CD4-positive, CD25-positive, alpha-beta regulatory T cell (primary cell): Measurements from ENCODE around the gene ZNF514. TPM values are rescaled to one million over a fixed set of nuclear protein-coding genes. Genes with fewer than 3 reads are reported as not detected.
A peak's percentile ranks its signal among the peaks of the same experiment; 100 is the strongest.
"Not testable (repeated sequence)": the region's sequence is repeated elsewhere in the genome, so short reads cannot be mapped to it uniquely, and the experiment has no call there.

Experiments
- ATAC-seq, 2 donors: fragments of 150-1000 bp; cut with Tn5 transposase; one replicate each; pipeline ENCODE4 v1.10.0; 2021; ENCODE audit warnings: low read depth in 2 of 2, moderate number of reproducible peaks in 2 of 2, moderate library complexity in 1 of 2
- DNase-seq, 3 donors: peaks; one replicate each; pipeline versions ENCODE4 v3.0.0 to v3.0.0-alpha.2; 2012 to 2022; ENCODE audit warnings: mixed read lengths in 1 of 3
- H3K27ac ChIP-seq: one replicate; pipeline ENCODE4 v1.7.0; 2013; ENCODE audit warnings: mild to moderate bottlenecking, low read length; ENCODE audit not compliant: insufficient read depth, poor library complexity, severe bottlenecking
- H3K27me3 ChIP-seq: one replicate; pipeline ENCODE4 v1.7.0; 2013; ENCODE audit warnings: low read length; ENCODE audit not compliant: control insufficient read depth, insufficient read depth
- H3K36me3 ChIP-seq: one replicate; pipeline ENCODE4 v1.7.0; 2013; ENCODE audit warnings: mild to moderate bottlenecking, low read length, moderate library complexity; ENCODE audit not compliant: control insufficient read depth, insufficient read depth
- H3K4me1 ChIP-seq: 2 replicates; pipeline ENCODE4 v1.7.0; 2013; ENCODE audit warnings: mild to moderate bottlenecking, low read length; ENCODE audit not compliant: insufficient read depth, control insufficient read depth, poor library complexity, severe bottlenecking
- H3K4me3 ChIP-seq: one replicate; pipeline ENCODE4 v1.7.0; 2013; ENCODE audit warnings: low read depth, mild to moderate bottlenecking, low read length, moderate library complexity
- H3K9me3 ChIP-seq, 2 experiments: 1 replicate in 1 of 2; 2 replicates in 1 of 2; pipeline ENCODE4 v1.7.0; 2013; ENCODE audit warnings: low read length in 2 of 2, mild to moderate bottlenecking in 1 of 2, moderate library complexity in 1 of 2; ENCODE audit not compliant: control insufficient read depth in 2 of 2
- H3K27ac Mint-ChIP-seq, 3 donors: one replicate each; pipeline ENCODE4 v1.8.0; 2020 to 2022; ENCODE audit warnings: mild to moderate bottlenecking in 3 of 3, mixed read lengths in 3 of 3, moderate library complexity in 2 of 3
- H3K27me3 Mint-ChIP-seq: one replicate; pipeline ENCODE4 v1.8.0; 2022; ENCODE audit warnings: mild to moderate bottlenecking, mixed read lengths
- H3K36me3 Mint-ChIP-seq: one replicate; pipeline ENCODE4 v1.8.0; 2020; ENCODE audit warnings: mixed read lengths
- H3K4me1 Mint-ChIP-seq, 4 donors: one replicate each; pipeline ENCODE4 v1.8.0; 2020 to 2022; ENCODE audit warnings: mixed read lengths in 4 of 4, mild to moderate bottlenecking in 1 of 4
- H3K4me3 Mint-ChIP-seq, 4 donors: one replicate each; pipeline ENCODE4 v1.8.0; 2020 to 2022; ENCODE audit warnings: mild to moderate bottlenecking in 4 of 4, mixed read lengths in 4 of 4, moderate library complexity in 3 of 4
- H3K9me3 Mint-ChIP-seq, 7 donors: one replicate each; pipeline ENCODE4 v1.8.0; 2020 to 2022; ENCODE audit warnings: mixed read lengths in 7 of 7, mild to moderate bottlenecking in 3 of 7, moderate library complexity in 2 of 7
- polyA plus RNA-seq, 4 donors: library from polyadenylated mRNA; unstranded; fragments of 300-500 nt; fragmentation: Illumina TruSeq; gene quantifications; one replicate each; pipeline ENCODE4 v1.2.3, GENCODE V29; 2021
- total RNA-seq: library from RNA; stranded (reverse); gene quantifications from one replicate; pipeline ENCODE4 v1.2.3, GENCODE V29; 2022

The ZNF514 gene
- total RNA-seq (11.4 TPM), polyA plus RNA-seq (10 to 100 TPM in 3 of 4 donors, 1 to 10 TPM in 1; 8.9 to 12.9 (median 11.7) TPM)

- Mint-ChIP-seq H3K27ac (peak within 1 kb of the TSS; percentile 63 to 96 (median 92)), H3K36me3 (peaks cover 19% of the 10 kb centered on the region), H3K9me3 (peaks cover 0 to 13% (median 1%) of the 10 kb centered on the region in 7 donors), H3K4me1 (peaks cover 6 to 39% (median 11%) of the 10 kb centered on the region in 4 donors), H3K4me3 (peak within 1 kb of the TSS; percentile 89 to 95 (median 94)), H3K27me3 (peaks cover 4% of the 10 kb centered on the region)
- peak within 1 kb of the TSS; percentile 47 for H3K4me3 ChIP-seq
- H3K36me3 ChIP-seq, result peaks cover 17% of the 10 kb centered on the region
- peaks cover 21% of the 10 kb centered on the region for H3K4me1 ChIP-seq
- H3K27ac ChIP-seq, result peak within 1 kb of the TSS; percentile 60
- peaks cover 4 to 7% of the 10 kb centered on the region in 2 experiments for H3K9me3 ChIP-seq
- DNase-seq (peak; percentile 75 to 80 (median 77)), ATAC-seq (peak; percentile 86 to 87)
- H3K27me3 ChIP-seq, result no peaks in the 10 kb centered on the region
Measured at GRCh38 chr2:95159690-95160449, at the start of gene ZNF514. ZNF514 (minus strand) TSS chr2:95159848; CDS start chr2:95153253, 6,595 bp downstream.

- peaks cover 12% of the 10 kb centered on the region for H3K27me3 Mint-ChIP-seq
- H3K4me3 Mint-ChIP-seq, result peak overlapping the region; percentile 95 to 97 (median 95)
- no peak for DNase-seq
- Histone ChIP-seq H3K27me3 (no peaks in the 10 kb centered on the region), H3K4me1 (peaks cover 15% of the 10 kb centered on the region), H3K36me3 (peaks cover 39% of the 10 kb centered on the region), H3K4me3 (peak overlapping the region; percentile 81), H3K9me3 (peaks cover 27% of the 10 kb centered on the region in 2 experiments), H3K27ac (no peak overlapping the region)
- peak overlapping the region; percentile 77 to 82 (median 81) for H3K27ac Mint-ChIP-seq
- peaks cover 18 to 26% (median 22%) of the 10 kb centered on the region in 4 donors for H3K4me1 Mint-ChIP-seq
- H3K9me3 Mint-ChIP-seq, result peaks cover 3 to 29% (median 19%) of the 10 kb centered on the region in 7 donors
- ATAC-seq, result no peak
- H3K36me3 Mint-ChIP-seq, result peaks cover 48% of the 10 kb centered on the region
Measured at GRCh38 chr2:95208106-95208505, 48.5 kb upstream of the ZNF514 start.

GRCh38 chr2:95207111-95207961 is 47.7 kb upstream of the ZNF514 start, which contains the start of gene ZNF892:
ZNF892 (plus strand) TSS chr2:95207521; CDS start chr2:95207816, 295 bp downstream.
- peaks cover 40% of the 10 kb centered on the region for H3K36me3 Mint-ChIP-seq

GRCh38 chr2:95206096-95206495 is 46.4 kb upstream of the ZNF514 start:
- peaks cover 12% of the 10 kb centered on the region for H3K27me3 Mint-ChIP-seq
- Histone ChIP-seq H3K27ac (no peak overlapping the region), H3K4me1 (peaks cover 15% of the 10 kb centered on the region), H3K36me3 (peaks cover 19% of the 10 kb centered on the region), H3K27me3 (no peaks in the 10 kb centered on the region), H3K9me3 (peaks cover 7% of the 10 kb centered on the region in 2 experiments), H3K4me3 (no peak overlapping the region)
- no peak for DNase-seq
- H3K9me3 Mint-ChIP-seq, result peaks cover 3 to 14% (median 10%) of the 10 kb centered on the region in 7 donors
- peaks cover 18 to 26% (median 22%) of the 10 kb centered on the region in 4 donors for H3K4me1 Mint-ChIP-seq
- peak overlapping the region; percentile 95 to 97 (median 95) for H3K4me3 Mint-ChIP-seq
- peak overlapping the region in 2 of 3 donors; percentile 39 to 78 for H3K27ac Mint-ChIP-seq
- H3K36me3 Mint-ChIP-seq, result peaks cover 28% of the 10 kb centered on the region
- no peak for ATAC-seq

More at GRCh38 chr2:95207111-95207961, 47.7 kb upstream of the ZNF514 start, which contains the start of gene ZNF892:
- peaks cover 3 to 22% (median 18%) of the 10 kb centered on the region in 7 donors for H3K9me3 Mint-ChIP-seq
- H3K4me1 ChIP-seq, result peaks cover 15% of the 10 kb centered on the region
- no peaks in the 10 kb centered on the region for H3K27me3 ChIP-seq
- H3K27ac ChIP-seq, result peak within 1 kb of the TSS; percentile 63
- ATAC-seq (peak; percentile 93 to 94), DNase-seq (peak; percentile 70 to 85 (median 71))
- peak within 1 kb of the TSS; percentile 95 to 97 (median 95) for H3K4me3 Mint-ChIP-seq
- H3K36me3 ChIP-seq, result peaks cover 31% of the 10 kb centered on the region
- H3K4me3 ChIP-seq, result peak within 1 kb of the TSS; percentile 81
- peaks cover 19 to 20% of the 10 kb centered on the region in 2 experiments for H3K9me3 ChIP-seq
- H3K4me1 Mint-ChIP-seq, result peaks cover 18 to 26% (median 22%) of the 10 kb centered on the region in 4 donors
- H3K27me3 Mint-ChIP-seq, result peaks cover 12% of the 10 kb centered on the region
- H3K27ac Mint-ChIP-seq, result peak within 1 kb of the TSS; percentile 77 to 82 (median 81)

- H3K4me1 Mint-ChIP-seq, result peaks cover 13 to 25% (median 20%) of the 10 kb centered on the region in 4 donors
- DNase-seq, result no peak
- peaks cover 0 to 6% (median 0%) of the 10 kb centered on the region in 7 donors for H3K9me3 Mint-ChIP-seq
- H3K36me3 Mint-ChIP-seq, result peaks cover 15% of the 10 kb centered on the region
- Histone ChIP-seq H3K27me3 (no peaks in the 10 kb centered on the region), H3K4me3 (no peak overlapping the region), H3K27ac (no peak overlapping the region), H3K36me3 (peaks cover 4% of the 10 kb centered on the region), H3K9me3 (no peaks in the 10 kb centered on the region), H3K4me1 (peaks cover 15% of the 10 kb centered on the region)
- ATAC-seq, result no peak
- no peak overlapping the region for H3K27ac Mint-ChIP-seq
- peak overlapping the region in 2 of 4 donors; percentile 5 to 8 for H3K4me3 Mint-ChIP-seq
- peaks cover 11% of the 10 kb centered on the region for H3K27me3 Mint-ChIP-seq
Measured at GRCh38 chr2:95204396-95204795, 44.7 kb upstream of the ZNF514 start.

- Mint-ChIP-seq H3K36me3 (peaks cover 10% of the 10 kb centered on the region), H3K4me3 (no peak overlapping the region), H3K27me3 (peaks cover 6% of the 10 kb centered on the region), H3K9me3 (peaks cover 0 to 3% (median 0%) of the 10 kb centered on the region in 7 donors), H3K27ac (no peak overlapping the region), H3K4me1 (peaks cover 13 to 25% (median 17%) of the 10 kb centered on the region in 4 donors)
- Histone ChIP-seq H3K4me3 (no peak overlapping the region), H3K9me3 (no peaks in the 10 kb centered on the region), H3K27me3 (no peaks in the 10 kb centered on the region), H3K27ac (no peak overlapping the region), H3K4me1 (peaks cover 15% of the 10 kb centered on the region), H3K36me3 (no peaks in the 10 kb centered on the region)
- DNase-seq (no peak), ATAC-seq (no peak)
Measured at GRCh38 chr2:95203911-95204310, 44.3 kb upstream of the ZNF514 start.

- not testable (repeated sequence) for H3K9me3 ChIP-seq, H3K36me3 ChIP-seq, H3K36me3 Mint-ChIP-seq, H3K27me3 Mint-ChIP-seq, H3K27me3 ChIP-seq, ATAC-seq, H3K4me1 Mint-ChIP-seq, H3K4me3 ChIP-seq, H3K27ac Mint-ChIP-seq, H3K27ac ChIP-seq, H3K4me3 Mint-ChIP-seq, H3K4me1 ChIP-seq, H3K9me3 Mint-ChIP-seq
- DNase-seq, result peak; percentile 10 to 19 (median 19)
Measured at GRCh38 chr2:95192956-95193355, 33.3 kb upstream of the ZNF514 start.
